ENCODE measurements around the gene PRPF6.
"Not testable (repeated sequence)": the region's sequence is repeated elsewhere in the genome, so short reads cannot be mapped to it uniquely, and the experiment has no call there.

Gene PRPF6

GRCh38 chr20:63960654-63961621 is 20.0 kb upstream of the PRPF6 start:
- not testable (repeated sequence) for DNase-seq

- no peak for DNase-seq
These were observed 19.1 kb upstream of the PRPF6 start for GRCh38 chr20:63961664-63962425.

GRCh38 chr20:63962426-63963347 is 18.2 kb upstream of the PRPF6 start:
- DNase-seq: no peak

GRCh38 chr20:63963348-63963741 is 17.6 kb upstream of the PRPF6 start:
- DNase-seq: no peak

GRCh38 chr20:63963784-63964301 is 17.1 kb upstream of the PRPF6 start:
- DNase-seq: no peak

GRCh38 chr20:63964412-63964811 is 16.5 kb upstream of the PRPF6 start:
- no peak for DNase-seq

- no peak for DNase-seq
These were observed 14.6 kb upstream of the PRPF6 start for GRCh38 chr20:63966172-63966943.

GRCh38 chr20:63966944-63967322 is 14.0 kb upstream of the PRPF6 start:
- DNase-seq: no peak

GRCh38 chr20:63967330-63968135 is 13.4 kb upstream of the PRPF6 start:
- no peak for DNase-seq

- DNase-seq: no peak
These were observed 12.6 kb upstream of the PRPF6 start for GRCh38 chr20:63968136-63968927.

- no peak for DNase-seq
These were observed 11.8 kb upstream of the PRPF6 start for GRCh38 chr20:63968928-63969760.

GRCh38 chr20:63969838-63970713 is 10.9 kb upstream of the PRPF6 start, which contains the start of gene ZNF512B:
Gene ZNF512B, minus strand, starts transcription at chr20:63969930. Its CDS starts 1,980 bp downstream, at chr20:63967950.
- DNase-seq: peak; percentile 78

- no peak for DNase-seq
These were observed 10.1 kb upstream of the PRPF6 start for GRCh38 chr20:63970714-63971431.

- DNase-seq: not testable (repeated sequence)
These were observed 9.0 kb upstream of the PRPF6 start for GRCh38 chr20:63971960-63972311.

GRCh38 chr20:63972312-63973159 is 8.4 kb upstream of the PRPF6 start:
- DNase-seq: no peak

- DNase-seq: no peak
These were observed 7.8 kb upstream of the PRPF6 start for GRCh38 chr20:63973160-63973479.
